ENCODE measurements around the gene TRAF3IP1.
"Not testable (repeated sequence)": the region's sequence is repeated elsewhere in the genome, so short reads cannot be mapped to it uniquely, and the experiment has no call there.

TRAF3IP1 gene

GRCh38 chr2:238306672-238306998, 13.7 kb upstream of the TRAF3IP1 start:
- no peak for DNase-seq

GRCh38 chr2:238308177-238308576, 12.1 kb upstream of the TRAF3IP1 start:
- no peak for DNase-seq

GRCh38 chr2:238310721-238311120, 9.6 kb upstream of the TRAF3IP1 start:
- DNase-seq = not testable (repeated sequence)

- DNase-seq = no peak
Measured at GRCh38 chr2:238313289-238313990, 6.9 kb upstream of the TRAF3IP1 start.

- DNase-seq = no peak
Measured at GRCh38 chr2:238313991-238314350, 6.3 kb upstream of the TRAF3IP1 start.

- DNase-seq = no peak
Measured at GRCh38 chr2:238314576-238314975, 5.7 kb upstream of the TRAF3IP1 start.

- DNase-seq = no peak
Measured at GRCh38 chr2:238315031-238315595, 5.2 kb upstream of the TRAF3IP1 start.

GRCh38 chr2:238320648-238321281, 447 bp downstream of the TRAF3IP1 start:
- peak in 2 of 58 donors; percentile 41 to 63 for DNase-seq

GRCh38 chr2:238321467-238321866, 1.1 kb downstream of the TRAF3IP1 start:
- no peak for DNase-seq

GRCh38 chr2:238322001-238322411, 1.7 kb downstream of the TRAF3IP1 start:
- no peak for DNase-seq

- DNase-seq = not testable (repeated sequence)
Measured at GRCh38 chr2:238324248-238324647, 3.9 kb downstream of the TRAF3IP1 start.

GRCh38 chr2:238325694-238326093, 5.4 kb downstream of the TRAF3IP1 start:
- no peak for DNase-seq

- DNase-seq = no peak
Measured at GRCh38 chr2:238326801-238327365, 6.6 kb downstream of the TRAF3IP1 start.

- DNase-seq = no peak
Measured at GRCh38 chr2:238327751-238328150, 7.4 kb downstream of the TRAF3IP1 start.

GRCh38 chr2:238330391-238330790, 10.1 kb downstream of the TRAF3IP1 start:
- DNase-seq = no peak

- no peak for DNase-seq
Measured at GRCh38 chr2:238331916-238332315, 11.6 kb downstream of the TRAF3IP1 start.

- no peak for DNase-seq
Measured at GRCh38 chr2:238334885-238335284, 14.6 kb downstream of the TRAF3IP1 start.

- not testable (repeated sequence) for DNase-seq
Measured at GRCh38 chr2:238335591-238335990, 15.3 kb downstream of the TRAF3IP1 start.

GRCh38 chr2:238336151-238336550, 15.8 kb downstream of the TRAF3IP1 start:
- DNase-seq = no peak

GRCh38 chr2:238336793-238337444, 16.6 kb downstream of the TRAF3IP1 start:
- no peak for DNase-seq

- DNase-seq = no peak
Measured at GRCh38 chr2:238337846-238338245, 17.5 kb downstream of the TRAF3IP1 start.

Data from anterior cingulate cortex (tissue), 58 donors.